Measurements from ENCODE around the gene RABGAP1L.
"Not testable (repeated sequence)": the region's sequence is repeated elsewhere in the genome, so short reads cannot be mapped to it uniquely, and the experiment has no call there.

GRCh38 chr1:174895610-174896009, 736.3 kb downstream of the RABGAP1L start:
- TF ChIP-seq CTCF, EZH2 (IDR thresholded peaks at IDR 0.05): not testable (repeated sequence)
